IPS-NIHi7 (cell line): Measurements from ENCODE around the gene CPN1.
"Not testable (repeated sequence)": the region's sequence is repeated elsewhere in the genome, so short reads cannot be mapped to it uniquely, and the experiment has no call there.

Source experiments
- DNase-seq: peaks from one replicate; pipeline ENCODE4 v3.0.0; 2012; ENCODE audit warnings: mixed read lengths; ENCODE audit errors: extremely low spot score

The CPN1 gene

GRCh38 chr10:100082276-100082675 lies 607 bp upstream of the CPN1 start:
- not testable (repeated sequence) for DNase-seq

- DNase-seq: no peak
Observed at GRCh38 chr10:100076750-100077149, 4.9 kb downstream of the CPN1 start.

- DNase-seq: no peak
Observed at GRCh38 chr10:100075426-100076220, 6.0 kb downstream of the CPN1 start.

- DNase-seq: no peak
Observed at GRCh38 chr10:100072514-100072913, 9.2 kb downstream of the CPN1 start.

GRCh38 chr10:100071529-100071928 lies 10.1 kb downstream of the CPN1 start:
- no peak for DNase-seq

- DNase-seq: no peak
Observed at GRCh38 chr10:100067466-100067865, 14.2 kb downstream of the CPN1 start.

- DNase-seq: peak; percentile 55
Observed at GRCh38 chr10:100065084-100065660, 16.5 kb downstream of the CPN1 start.

GRCh38 chr10:100061401-100061800 lies 20.3 kb downstream of the CPN1 start:
- DNase-seq: no peak

- DNase-seq: no peak
Observed at GRCh38 chr10:100057948-100058347, 23.7 kb downstream of the CPN1 start.

- DNase-seq: peak; percentile 26
Observed at GRCh38 chr10:100053686-100054460, 27.8 kb downstream of the CPN1 start.

- DNase-seq: peak; percentile 81
Observed at GRCh38 chr10:100046021-100046486, 35.6 kb downstream of the CPN1 start.

- no peak for DNase-seq
Observed at GRCh38 chr10:100045592-100045991, 36.1 kb downstream of the CPN1 start.

- DNase-seq: no peak
Observed at GRCh38 chr10:100043796-100044195, 37.9 kb downstream of the CPN1 start.

GRCh38 chr10:100043344-100043743 lies 38.3 kb downstream of the CPN1 start:
- DNase-seq: no peak

GRCh38 chr10:100041306-100042002 lies 40.2 kb downstream of the CPN1 start:
- DNase-seq: no peak

GRCh38 chr10:100038561-100039071 lies 43.1 kb downstream of the CPN1 start:
- no peak for DNase-seq

GRCh38 chr10:100037758-100038315 lies 43.8 kb downstream of the CPN1 start:
- DNase-seq: no peak

GRCh38 chr10:100036850-100037249 lies 44.8 kb downstream of the CPN1 start:
- no peak for DNase-seq

GRCh38 chr10:100033766-100034418 lies 47.8 kb downstream of the CPN1 start:
- no peak for DNase-seq

GRCh38 chr10:100027416-100027815 lies 54.3 kb downstream of the CPN1 start:
- DNase-seq: no peak

- no peak for DNase-seq
Observed at GRCh38 chr10:100025576-100025975, 56.1 kb downstream of the CPN1 start.
